ENCODE results near the gene PTPRK.

DNA sequence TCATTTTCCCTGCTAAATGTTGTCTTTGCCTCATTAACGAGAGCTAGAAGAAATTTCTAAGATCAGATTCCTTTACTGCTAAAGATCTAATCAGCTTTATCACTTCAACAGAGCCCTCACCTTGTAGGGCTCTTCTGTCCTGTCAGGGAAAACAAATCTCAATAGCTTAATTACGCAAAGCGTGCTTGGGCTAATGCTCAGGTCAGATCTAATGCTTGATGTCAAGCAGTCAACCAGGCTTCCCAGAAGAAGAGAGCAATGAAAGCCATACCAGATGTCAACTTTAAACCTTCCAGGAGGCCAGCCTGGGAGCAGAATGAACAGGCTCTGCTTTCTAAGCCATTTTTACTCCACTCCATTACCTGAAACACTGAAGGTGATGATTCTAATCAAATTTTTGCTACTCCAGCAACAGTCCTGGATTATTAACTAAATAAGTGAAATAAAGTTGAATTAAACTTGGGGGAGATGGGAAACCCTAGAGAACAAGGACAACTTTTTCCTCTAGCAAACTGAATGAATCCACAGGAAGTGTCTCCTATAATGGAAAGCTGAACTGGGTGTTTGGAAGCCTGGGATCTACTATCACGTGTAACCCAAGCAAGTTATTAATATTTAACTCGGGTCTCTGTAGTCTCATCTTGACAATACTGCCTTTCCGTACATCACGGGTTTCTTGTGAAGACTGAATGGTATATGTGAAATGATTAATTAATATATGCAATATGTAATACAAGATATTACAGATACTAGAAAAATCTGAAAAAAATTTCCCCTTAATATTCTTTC is 273.7 kb downstream of the PTPRK start:
- TF ChIP-seq, protein P1, sequence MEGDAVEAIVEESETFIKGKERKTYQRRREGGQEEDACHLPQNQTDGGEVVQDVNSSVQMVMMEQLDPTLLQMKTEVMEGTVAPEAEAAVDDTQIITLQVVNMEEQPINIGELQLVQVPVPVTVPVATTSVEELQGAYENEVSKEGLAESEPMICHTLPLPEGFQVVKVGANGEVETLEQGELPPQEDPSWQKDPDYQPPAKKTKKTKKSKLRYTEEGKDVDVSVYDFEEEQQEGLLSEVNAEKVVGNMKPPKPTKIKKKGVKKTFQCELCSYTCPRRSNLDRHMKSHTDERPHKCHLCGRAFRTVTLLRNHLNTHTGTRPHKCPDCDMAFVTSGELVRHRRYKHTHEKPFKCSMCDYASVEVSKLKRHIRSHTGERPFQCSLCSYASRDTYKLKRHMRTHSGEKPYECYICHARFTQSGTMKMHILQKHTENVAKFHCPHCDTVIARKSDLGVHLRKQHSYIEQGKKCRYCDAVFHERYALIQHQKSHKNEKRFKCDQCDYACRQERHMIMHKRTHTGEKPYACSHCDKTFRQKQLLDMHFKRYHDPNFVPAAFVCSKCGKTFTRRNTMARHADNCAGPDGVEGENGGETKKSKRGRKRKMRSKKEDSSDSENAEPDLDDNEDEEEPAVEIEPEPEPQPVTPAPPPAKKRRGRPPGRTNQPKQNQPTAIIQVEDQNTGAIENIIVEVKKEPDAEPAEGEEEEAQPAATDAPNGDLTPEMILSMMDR (conservative IDR thresholded peaks at IDR 0.05; ENCODE audit: low read depth in 2 of 2): no peak
- TF ChIP-seq POLR2AphosphoS5 (IDR thresholded peaks at IDR 0.05; ENCODE audit: low read depth): no peak
- no peak for TF ChIP-seq EZH2phosphoT487 (IDR thresholded peaks at IDR 0.05; ENCODE audit: unreplicated experiment)
